HepG2 (cell line): ENCODE measurements around the gene MIDN. TPM values are rescaled to one million over a fixed set of nuclear protein-coding genes. Genes with fewer than 3 reads are reported as not detected.

ENCODE experiments used
- CC2D1A ChIP-seq: sonication (generic); formaldehyde crosslinking; IDR thresholded peaks from 2 replicates; pipeline ENCODE4 v1.8.1; 2023; ENCODE audit warnings: mild to moderate bottlenecking, missing genetic modification reagents
- DR1 ChIP-seq: sonication (generic); formaldehyde crosslinking; IDR thresholded peaks from 2 replicates; pipeline ENCODE4 v1.8.0; 2021; ENCODE audit warnings: mild to moderate bottlenecking, missing genetic modification reagents, inconsistent platforms
- EP300 ChIP-seq, 3 experiments: sonication (generic) in 1 of 3; formaldehyde crosslinking in 1 of 3; IDR thresholded peaks; 2 replicates each; pipeline versions ENCODE4 v1.5.1 to v1.6.1; 2011 to 2020; ENCODE audit warnings: low read depth in 2 of 3, low read length in 2 of 3, borderline replicate concordance in 1 of 3, improper control_type of control experiment in 1 of 3, mild to moderate bottlenecking in 1 of 3, missing genetic modification reagents in 1 of 3, moderate library complexity in 1 of 3
- HMG20A ChIP-seq: IDR thresholded peaks from 2 replicates; pipeline ENCODE4 v1.6.1; 2016; ENCODE audit warnings: borderline replicate concordance
- MAZ ChIP-seq, 2 experiments: sonication (generic) in 1 of 2; formaldehyde crosslinking in 1 of 2; IDR thresholded peaks; 2 replicates each; pipeline versions ENCODE4 v1.5.0 to v1.6.1; 2012 to 2020; ENCODE audit warnings: low read depth in 2 of 2, mild to moderate bottlenecking in 2 of 2, borderline replicate concordance in 1 of 2, improper control_type of control experiment in 1 of 2, low read length in 1 of 2, missing genetic modification reagents in 1 of 2, moderate library complexity in 1 of 2
- MEF2D ChIP-seq: sonication (generic); formaldehyde crosslinking; IDR thresholded peaks from 2 replicates; pipeline ENCODE4 v1.5.1; 2020; ENCODE audit warnings: mild to moderate bottlenecking, missing genetic modification reagents
- MYC ChIP-seq: sonication (generic); formaldehyde crosslinking; IDR thresholded peaks from 2 replicates; pipeline ENCODE4 v1.9.0; 2021; ENCODE audit warnings: missing genetic modification reagents, borderline replicate concordance
- RELA ChIP-seq: sonication (generic); formaldehyde crosslinking; IDR thresholded peaks from 2 replicates; pipeline ENCODE4 v1.4.0; 2020; ENCODE audit warnings: missing genetic modification reagents
- SNAI1 ChIP-seq: sonication (generic); formaldehyde crosslinking; IDR thresholded peaks from 2 replicates; pipeline ENCODE4 v1.5.0; 2020; ENCODE audit warnings: mild to moderate bottlenecking, missing genetic modification reagents, borderline replicate concordance
- TCF12 ChIP-seq, 2 experiments: fragments of 450-650 bp in 1 of 2; sonication (generic) in 1 of 2; formaldehyde crosslinking in 1 of 2; IDR thresholded peaks; 2 replicates each; pipeline versions ENCODE4 v1.6.1 to v1.8.0; 2017 to 2022; ENCODE audit warnings: antibody characterized with exemption in 1 of 2, mild to moderate bottlenecking in 1 of 2, missing genetic modification reagents in 1 of 2, moderate library complexity in 1 of 2
- XBP1 ChIP-seq: sonication (generic); formaldehyde crosslinking; IDR thresholded peaks from 2 replicates; pipeline ENCODE4 v1.5.0; 2020; ENCODE audit warnings: missing genetic modification reagents
- ZNF143 ChIP-seq: sonication (generic); formaldehyde crosslinking; IDR thresholded peaks from 2 replicates; pipeline ENCODE4 v1.4.0; 2020; ENCODE audit warnings: missing genetic modification reagents
- ZNF232 ChIP-seq: sonication (generic); formaldehyde crosslinking; IDR thresholded peaks from 2 replicates; pipeline ENCODE4 v1.4.0; 2020; ENCODE audit warnings: missing genetic modification reagents, borderline replicate concordance
- ZNF276 ChIP-seq: sonication (generic); formaldehyde crosslinking; IDR thresholded peaks from 2 replicates; pipeline ENCODE4 v1.4.0; 2020; ENCODE audit warnings: mild to moderate bottlenecking, low read depth, missing genetic modification reagents
- ZNF747 ChIP-seq: sonication (generic); formaldehyde crosslinking; IDR thresholded peaks from 2 replicates; pipeline ENCODE4 v1.8.1; 2023; ENCODE audit warnings: missing genetic modification reagents, mild to moderate bottlenecking, borderline replicate concordance
- polyA plus RNA-seq, 8 experiments: library from polyadenylated mRNA; depleted of rRNA in 3 of 8; stranded (reverse) in 7 of 8; unstranded in 1 of 8; fragments of >200 nt; fragmentation: Illumina TruSeq in 4 of 8; extraction: Trizol in 4 of 8; gene quantifications; 2 replicates each; pipeline versions ENCODE4 v1.2.1 to v1.2.3, GENCODE V29; 2011 to 2016; ENCODE audit warnings: low read depth in 4 of 8, missing spikeins in 1 of 8, mixed read lengths in 1 of 8; ENCODE audit not compliant: insufficient read depth in 1 of 8
- total RNA-seq, 5 experiments: library from RNA; depleted of rRNA; stranded (reverse); fragments of >200 nt; fragmentation: Illumina TruSeq; extraction: Trizol; gene quantifications; 2 replicates each; pipeline ENCODE4 v1.2.3, GENCODE V29; 2016; ENCODE audit warnings: low read depth in 1 of 5
- TF ChIP-seq, protein P1 (sequence below): sonication (generic); formaldehyde crosslinking; IDR thresholded peaks from 2 replicates; pipeline ENCODE4 v1.5.1; 2020; ENCODE audit warnings: mild to moderate bottlenecking, missing genetic modification reagents, moderate library complexity
- TF ChIP-seq, protein P2 (sequence below): sonication (generic); formaldehyde crosslinking; IDR thresholded peaks from 2 replicates; pipeline ENCODE4 v1.8.0; 2022; ENCODE audit warnings: low read depth, missing genetic modification reagents
- TF ChIP-seq, protein P3 (sequence below): sonication (generic); formaldehyde crosslinking; IDR thresholded peaks from 2 replicates; pipeline ENCODE4 v1.9.0; 2022; ENCODE audit warnings: low read depth, missing genetic modification reagents

Gene MIDN
- total and polyA plus RNA-seq, 2 of the 13 experiments (the other 11 are each of a cell fraction or from before 2014, with no cell fraction given): 8.4 to 18.0 TPM

GRCh38 chr19:1241417-1242095 lies 6.8 kb upstream of the MIDN start, which contains the start of gene ATP5F1D (continued):
- TF ChIP-seq, protein P1, sequence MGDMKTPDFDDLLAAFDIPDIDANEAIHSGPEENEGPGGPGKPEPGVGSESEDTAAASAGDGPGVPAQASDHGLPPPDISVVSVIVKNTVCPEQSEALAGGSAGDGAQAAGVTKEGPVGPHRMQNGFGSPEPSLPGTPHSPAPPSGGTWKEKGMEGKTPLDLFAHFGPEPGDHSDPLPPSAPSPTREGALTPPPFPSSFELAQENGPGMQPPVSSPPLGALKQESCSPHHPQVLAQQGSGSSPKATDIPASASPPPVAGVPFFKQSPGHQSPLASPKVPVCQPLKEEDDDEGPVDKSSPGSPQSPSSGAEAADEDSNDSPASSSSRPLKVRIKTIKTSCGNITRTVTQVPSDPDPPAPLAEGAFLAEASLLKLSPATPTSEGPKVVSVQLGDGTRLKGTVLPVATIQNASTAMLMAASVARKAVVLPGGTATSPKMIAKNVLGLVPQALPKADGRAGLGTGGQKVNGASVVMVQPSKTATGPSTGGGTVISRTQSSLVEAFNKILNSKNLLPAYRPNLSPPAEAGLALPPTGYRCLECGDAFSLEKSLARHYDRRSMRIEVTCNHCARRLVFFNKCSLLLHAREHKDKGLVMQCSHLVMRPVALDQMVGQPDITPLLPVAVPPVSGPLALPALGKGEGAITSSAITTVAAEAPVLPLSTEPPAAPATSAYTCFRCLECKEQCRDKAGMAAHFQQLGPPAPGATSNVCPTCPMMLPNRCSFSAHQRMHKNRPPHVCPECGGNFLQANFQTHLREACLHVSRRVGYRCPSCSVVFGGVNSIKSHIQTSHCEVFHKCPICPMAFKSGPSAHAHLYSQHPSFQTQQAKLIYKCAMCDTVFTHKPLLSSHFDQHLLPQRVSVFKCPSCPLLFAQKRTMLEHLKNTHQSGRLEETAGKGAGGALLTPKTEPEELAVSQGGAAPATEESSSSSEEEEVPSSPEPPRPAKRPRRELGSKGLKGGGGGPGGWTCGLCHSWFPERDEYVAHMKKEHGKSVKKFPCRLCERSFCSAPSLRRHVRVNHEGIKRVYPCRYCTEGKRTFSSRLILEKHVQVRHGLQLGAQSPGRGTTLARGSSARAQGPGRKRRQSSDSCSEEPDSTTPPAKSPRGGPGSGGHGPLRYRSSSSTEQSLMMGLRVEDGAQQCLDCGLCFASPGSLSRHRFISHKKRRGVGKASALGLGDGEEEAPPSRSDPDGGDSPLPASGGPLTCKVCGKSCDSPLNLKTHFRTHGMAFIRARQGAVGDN: no peak
- 0 out of 2 replicates have a peak, but pooled peaks have one; percentile 51 for TF ChIP-seq RELA (CRISPR knock-in tag)
- no peak for TF ChIP-seq EP300 (IDR thresholded peaks at IDR 0.05; ENCODE audit: low read depth in 2 of 2, low read length in 2 of 2)
- TF ChIP-seq EP300 (CRISPR knock-in tag; IDR thresholded peaks at IDR 0.05; ENCODE audit: borderline replicate concordance): no peak
- TF ChIP-seq HMG20A (CRISPR knock-in tag): no peak
- no peak for TF ChIP-seq XBP1 (CRISPR knock-in tag)
- TF ChIP-seq DR1: peak; percentile 60; the same call in 1 of the 2 replicates
- peak; percentile 2; the same call in 1 of the 2 replicates for TF ChIP-seq ZNF232
- TF ChIP-seq, protein P2, sequence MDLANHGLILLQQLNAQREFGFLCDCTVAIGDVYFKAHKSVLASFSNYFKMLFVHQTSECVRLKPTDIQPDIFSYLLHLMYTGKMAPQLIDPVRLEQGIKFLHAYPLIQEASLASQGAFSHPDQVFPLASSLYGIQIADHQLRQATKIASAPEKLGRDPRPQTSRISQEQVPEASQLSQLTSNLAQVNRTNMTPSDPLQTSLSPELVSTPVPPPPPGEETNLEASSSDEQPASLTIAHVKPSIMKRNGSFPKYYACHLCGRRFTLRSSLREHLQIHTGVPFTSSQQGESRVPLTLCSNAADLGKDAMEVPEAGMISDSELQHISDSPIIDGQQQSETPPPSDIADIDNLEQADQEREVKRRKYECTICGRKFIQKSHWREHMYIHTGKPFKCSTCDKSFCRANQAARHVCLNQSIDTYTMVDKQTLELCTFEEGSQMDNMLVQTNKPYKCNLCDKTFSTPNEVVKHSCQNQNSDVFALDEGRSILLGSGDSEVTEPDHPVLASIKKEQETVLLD (CRISPR knock-in tag): peak; percentile 95
- no peak for TF ChIP-seq CC2D1A (CRISPR knock-in tag)
- TF ChIP-seq MEF2D (CRISPR knock-in tag): no peak
- TF ChIP-seq, protein P3, sequence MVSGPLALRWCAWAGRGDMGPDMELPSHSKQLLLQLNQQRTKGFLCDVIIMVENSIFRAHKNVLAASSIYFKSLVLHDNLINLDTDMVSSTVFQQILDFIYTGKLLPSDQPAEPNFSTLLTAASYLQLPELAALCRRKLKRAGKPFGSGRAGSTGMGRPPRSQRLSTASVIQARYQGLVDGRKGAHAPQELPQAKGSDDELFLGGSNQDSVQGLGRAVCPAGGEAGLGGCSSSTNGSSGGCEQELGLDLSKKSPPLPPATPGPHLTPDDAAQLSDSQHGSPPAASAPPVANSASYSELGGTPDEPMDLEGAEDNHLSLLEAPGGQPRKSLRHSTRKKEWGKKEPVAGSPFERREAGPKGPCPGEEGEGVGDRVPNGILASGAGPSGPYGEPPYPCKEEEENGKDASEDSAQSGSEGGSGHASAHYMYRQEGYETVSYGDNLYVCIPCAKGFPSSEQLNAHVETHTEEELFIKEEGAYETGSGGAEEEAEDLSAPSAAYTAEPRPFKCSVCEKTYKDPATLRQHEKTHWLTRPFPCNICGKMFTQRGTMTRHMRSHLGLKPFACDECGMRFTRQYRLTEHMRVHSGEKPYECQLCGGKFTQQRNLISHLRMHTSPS: no peak
- no peak for TF ChIP-seq ZNF276 (CRISPR knock-in tag)
- no peak for TF ChIP-seq ZNF747 (CRISPR knock-in tag)
- no peak for TF ChIP-seq SNAI1 (CRISPR knock-in tag)
- peak; percentile 95 for TF ChIP-seq ZNF143 (CRISPR knock-in tag)
- peak; percentile 36; the same call in 1 of the 2 replicates for TF ChIP-seq MAZ (IDR thresholded peaks at IDR 0.05; ENCODE audit: borderline replicate concordance, low read depth, low read length)
- TF ChIP-seq MAZ (CRISPR knock-in tag; IDR thresholded peaks at IDR 0.05; ENCODE audit: low read depth): peak; percentile 92; the same call in 1 of the 2 replicates
- no peak for TF ChIP-seq TCF12 (IDR thresholded peaks at IDR 0.05)
- TF ChIP-seq TCF12 (CRISPR knock-in tag; IDR thresholded peaks at IDR 0.05): peak; percentile 17; the same call in 1 of the 2 replicates
- peak; percentile 45 for TF ChIP-seq MYC
